Measurements from ENCODE around the gene DAPK2. TPM values are rescaled to one million over a fixed set of nuclear protein-coding genes. Genes with fewer than 3 reads are reported as not detected.

Gene DAPK2
- total RNA-seq, 1 donor from 2014 or later = 0.52 TPM

DNA sequence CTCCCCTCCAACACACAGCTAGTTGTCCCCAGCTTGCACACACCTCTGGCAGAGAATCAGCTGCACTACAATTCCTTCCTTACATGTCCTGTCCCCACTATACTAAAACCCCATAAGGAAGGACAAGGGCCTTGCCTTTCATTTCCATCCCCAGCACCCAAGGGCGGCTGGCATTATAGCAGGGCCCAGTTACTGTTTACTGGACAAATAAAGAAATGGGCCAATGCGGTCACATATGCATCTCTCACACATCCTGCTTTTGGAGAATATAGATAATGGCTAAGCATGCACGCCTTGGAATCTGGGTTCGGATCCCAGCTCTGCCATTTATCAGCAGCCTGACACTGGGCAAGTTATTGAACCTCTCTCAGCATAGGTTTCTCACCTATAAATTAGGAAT, 99.1 kb downstream of the DAPK2 start:
- TF ChIP-seq CTCF (IDR thresholded peaks at IDR 0.05; ENCODE audit: insufficient read depth, low read depth, low read length) (no peak), EZH2 (IDR thresholded peaks at IDR 0.05; ENCODE audit: insufficient read depth, low read length) (no peak)
- no peaks in the 10 kb centered on the region for H3K9me3 ChIP-seq (ENCODE audit: insufficient read depth, low read depth, low read length)
- no peaks in the 10 kb centered on the region for H3K36me3 ChIP-seq (ENCODE audit: insufficient read depth, low read length)
- H3K36me3 Mint-ChIP-seq (ENCODE audit: low read depth, unreplicated experiment) = no peaks in the 10 kb centered on the region
- H3K27ac ChIP-seq (ENCODE audit: low read depth, low read length) = no peak overlapping the region
- no peak overlapping the region for H3K27ac Mint-ChIP-seq (ENCODE audit: unreplicated experiment)
- H3K27me3 Mint-ChIP-seq (ENCODE audit: low read depth, unreplicated experiment) = peaks cover 13% of the 10 kb centered on the region
- H3K4me3 Mint-ChIP-seq (ENCODE audit: unreplicated experiment) = no peak overlapping the region
- H3K9ac ChIP-seq (ENCODE audit: low read length) = no peak overlapping the region
- H4K20me1 ChIP-seq (ENCODE audit: insufficient read depth, low read length) = no peaks in the 10 kb centered on the region
- no peak for DNase-seq (ENCODE audit: low read depth)
- H3K4me1 ChIP-seq (ENCODE audit: insufficient read depth, low read length) = peaks cover 13% of the 10 kb centered on the region
- no peaks in the 10 kb centered on the region for H3K79me2 ChIP-seq (ENCODE audit: insufficient read depth, low read length)
- peaks cover 8% of the 10 kb centered on the region for H3K4me1 Mint-ChIP-seq (ENCODE audit: low read depth, unreplicated experiment)
- H3K27me3 ChIP-seq (ENCODE audit: insufficient read depth, low read length) = no peaks in the 10 kb centered on the region
- H3K4me3 ChIP-seq (ENCODE audit: insufficient read depth, low read depth, low read length) = no peak overlapping the region
- no peak overlapping the region for H3K4me2 ChIP-seq (ENCODE audit: low read length)
- no peak overlapping the region for H2AFZ ChIP-seq (ENCODE audit: low read depth, low read length)
- FAIRE-seq = no peak
- H3K9me3 Mint-ChIP-seq (ENCODE audit: unreplicated experiment) = peaks cover 5% of the 10 kb centered on the region

GRCh38 chr15:63946524-63947065, 99.7 kb downstream of the DAPK2 start:
- Histone ChIP-seq H3K4me2 (ENCODE audit: low read length) (no peak overlapping the region), H3K4me3 (ENCODE audit: insufficient read depth, low read depth, low read length) (no peak overlapping the region), H3K9me3 (ENCODE audit: insufficient read depth, low read depth, low read length) (no peaks in the 10 kb centered on the region), H2AFZ (ENCODE audit: low read depth, low read length) (no peak overlapping the region), H3K36me3 (ENCODE audit: insufficient read depth, low read length) (no peaks in the 10 kb centered on the region), H3K9ac (ENCODE audit: low read length) (no peak overlapping the region), H3K4me1 (ENCODE audit: insufficient read depth, low read length) (peaks cover 11% of the 10 kb centered on the region), H3K27ac (ENCODE audit: low read depth, low read length) (no peak overlapping the region), H3K79me2 (ENCODE audit: insufficient read depth, low read length) (no peaks in the 10 kb centered on the region), H3K27me3 (ENCODE audit: insufficient read depth, low read length) (no peaks in the 10 kb centered on the region), H4K20me1 (ENCODE audit: insufficient read depth, low read length) (no peaks in the 10 kb centered on the region)
- DNase-seq (ENCODE audit: low read depth) (no peak), FAIRE-seq (no peak)
- no peaks in the 10 kb centered on the region for H3K36me3 Mint-ChIP-seq (ENCODE audit: low read depth, unreplicated experiment)
- TF ChIP-seq EZH2 (IDR thresholded peaks at IDR 0.05; ENCODE audit: insufficient read depth, low read length) (no peak), CTCF (IDR thresholded peaks at IDR 0.05; ENCODE audit: insufficient read depth, low read depth, low read length) (no peak)
- H3K4me3 Mint-ChIP-seq (ENCODE audit: unreplicated experiment) = no peak overlapping the region
- peaks cover 8% of the 10 kb centered on the region for H3K4me1 Mint-ChIP-seq (ENCODE audit: low read depth, unreplicated experiment)
- peaks cover 13% of the 10 kb centered on the region for H3K27me3 Mint-ChIP-seq (ENCODE audit: low read depth, unreplicated experiment)
- H3K27ac Mint-ChIP-seq (ENCODE audit: unreplicated experiment) = no peak overlapping the region
- peaks cover 5% of the 10 kb centered on the region for H3K9me3 Mint-ChIP-seq (ENCODE audit: unreplicated experiment)

DNA sequence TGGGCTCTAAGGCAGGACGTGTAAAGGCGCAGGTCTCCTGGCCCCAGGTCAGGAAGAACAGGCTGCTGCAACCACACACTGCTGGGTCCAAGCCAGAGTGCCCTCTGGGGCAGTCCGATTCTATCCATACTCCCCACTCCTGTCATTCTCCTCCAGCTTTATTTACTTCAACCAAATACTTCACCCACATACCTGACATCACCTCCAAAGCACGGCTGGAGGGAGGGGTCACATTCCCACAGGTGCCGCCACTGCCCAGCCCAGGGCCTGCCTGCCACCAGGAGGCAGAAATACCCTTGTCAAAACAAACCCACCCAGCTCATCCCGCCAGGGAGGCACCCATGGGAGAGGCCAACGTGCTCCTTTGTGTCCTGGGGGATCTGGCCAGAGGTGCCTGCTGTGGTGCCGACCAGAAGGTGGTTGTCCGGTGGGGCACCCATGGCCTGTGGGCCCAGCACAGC, 100.4 kb downstream of the DAPK2 start:
- H3K4me3 Mint-ChIP-seq (ENCODE audit: unreplicated experiment) = no peak overlapping the region
- Histone ChIP-seq H3K9me3 (ENCODE audit: insufficient read depth, low read depth, low read length) (no peaks in the 10 kb centered on the region), H2AFZ (ENCODE audit: low read depth, low read length) (no peak overlapping the region), H4K20me1 (ENCODE audit: insufficient read depth, low read length) (no peaks in the 10 kb centered on the region), H3K4me1 (ENCODE audit: insufficient read depth, low read length) (peaks cover 4% of the 10 kb centered on the region), H3K79me2 (ENCODE audit: insufficient read depth, low read length) (no peaks in the 10 kb centered on the region), H3K27ac (ENCODE audit: low read depth, low read length) (no peak overlapping the region), H3K9ac (ENCODE audit: low read length) (no peak overlapping the region), H3K4me2 (ENCODE audit: low read length) (no peak overlapping the region), H3K36me3 (ENCODE audit: insufficient read depth, low read length) (no peaks in the 10 kb centered on the region), H3K4me3 (ENCODE audit: insufficient read depth, low read depth, low read length) (no peak overlapping the region), H3K27me3 (ENCODE audit: insufficient read depth, low read length) (no peaks in the 10 kb centered on the region)
- no peak for FAIRE-seq
- TF ChIP-seq EZH2 (IDR thresholded peaks at IDR 0.05; ENCODE audit: insufficient read depth, low read length) = no peak
- no peak for TF ChIP-seq CTCF (IDR thresholded peaks at IDR 0.05; ENCODE audit: insufficient read depth, low read depth, low read length)
- H3K27me3 Mint-ChIP-seq (ENCODE audit: low read depth, unreplicated experiment) = peaks cover 13% of the 10 kb centered on the region
- no peak for DNase-seq (ENCODE audit: low read depth)
- no peaks in the 10 kb centered on the region for H3K36me3 Mint-ChIP-seq (ENCODE audit: low read depth, unreplicated experiment)
- peaks cover 5% of the 10 kb centered on the region for H3K9me3 Mint-ChIP-seq (ENCODE audit: unreplicated experiment)
- H3K4me1 Mint-ChIP-seq (ENCODE audit: low read depth, unreplicated experiment) = peaks cover 4% of the 10 kb centered on the region
- no peak overlapping the region for H3K27ac Mint-ChIP-seq (ENCODE audit: unreplicated experiment)
